ENCODE measurements around the gene SEC16B.
A peak's percentile ranks its signal among the peaks of the same experiment; 100 is the strongest.

SEC16B gene, protein sequence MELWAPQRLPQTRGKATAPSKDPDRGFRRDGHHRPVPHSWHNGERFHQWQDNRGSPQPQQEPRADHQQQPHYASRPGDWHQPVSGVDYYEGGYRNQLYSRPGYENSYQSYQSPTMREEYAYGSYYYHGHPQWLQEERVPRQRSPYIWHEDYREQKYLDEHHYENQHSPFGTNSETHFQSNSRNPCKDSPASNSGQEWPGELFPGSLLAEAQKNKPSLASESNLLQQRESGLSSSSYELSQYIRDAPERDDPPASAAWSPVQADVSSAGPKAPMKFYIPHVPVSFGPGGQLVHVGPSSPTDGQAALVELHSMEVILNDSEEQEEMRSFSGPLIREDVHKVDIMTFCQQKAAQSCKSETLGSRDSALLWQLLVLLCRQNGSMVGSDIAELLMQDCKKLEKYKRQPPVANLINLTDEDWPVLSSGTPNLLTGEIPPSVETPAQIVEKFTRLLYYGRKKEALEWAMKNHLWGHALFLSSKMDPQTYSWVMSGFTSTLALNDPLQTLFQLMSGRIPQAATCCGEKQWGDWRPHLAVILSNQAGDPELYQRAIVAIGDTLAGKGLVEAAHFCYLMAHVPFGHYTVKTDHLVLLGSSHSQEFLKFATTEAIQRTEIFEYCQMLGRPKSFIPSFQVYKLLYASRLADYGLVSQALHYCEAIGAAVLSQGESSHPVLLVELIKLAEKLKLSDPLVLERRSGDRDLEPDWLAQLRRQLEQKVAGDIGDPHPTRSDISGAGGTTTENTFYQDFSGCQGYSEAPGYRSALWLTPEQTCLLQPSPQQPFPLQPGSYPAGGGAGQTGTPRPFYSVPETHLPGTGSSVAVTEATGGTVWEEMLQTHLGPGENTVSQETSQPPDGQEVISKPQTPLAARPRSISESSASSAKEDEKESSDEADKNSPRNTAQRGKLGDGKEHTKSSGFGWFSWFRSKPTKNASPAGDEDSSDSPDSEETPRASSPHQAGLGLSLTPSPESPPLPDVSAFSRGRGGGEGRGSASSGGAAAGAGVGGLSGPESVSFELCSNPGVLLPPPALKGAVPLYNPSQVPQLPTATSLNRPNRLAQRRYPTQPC

DNA sequence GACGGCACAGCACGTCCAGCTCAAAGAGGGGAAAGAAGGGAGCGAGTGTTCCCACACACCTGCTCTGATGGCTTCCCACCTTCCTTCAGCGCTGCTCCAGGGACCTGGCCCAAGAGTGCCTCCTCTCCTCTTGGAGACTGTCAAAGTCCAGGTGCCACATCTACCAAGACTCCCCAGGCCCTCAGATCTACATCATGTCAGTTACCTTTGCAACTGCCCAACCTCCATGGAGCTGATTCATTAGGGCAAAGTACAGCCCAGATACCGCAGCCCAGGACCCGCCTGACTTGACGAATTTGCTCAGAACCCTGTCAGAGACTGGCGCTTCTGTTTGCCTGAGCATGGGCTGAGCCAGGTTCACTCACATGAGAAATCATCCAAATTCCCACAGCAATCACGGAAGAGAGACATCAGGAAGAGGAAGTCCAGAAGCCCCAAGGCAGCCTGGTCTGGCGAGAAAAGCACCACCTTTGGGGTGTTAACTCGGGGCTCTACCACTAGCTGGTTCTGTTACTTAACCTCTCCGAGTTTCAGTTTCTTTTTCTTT is at the start of gene SEC16B:
Gene SEC16B (minus strand): TSS at position 234 of the 547 bp plus-strand sequence. CDS start 2,077 bp downstream, outside the sequence.
- Mint-ChIP-seq H3K4me1 (no peaks in the 10 kb centered on the region), H3K36me3 (no peaks in the 10 kb centered on the region), H3K4me3 (peak within 1 kb of the TSS in 1 of 2 donors; percentile 26)

GRCh38 chr1:178019622-178020021 is 49.8 kb upstream of the SEC16B start:
- Mint-ChIP-seq H3K9me3 (peaks cover 4 to 8% of the 10 kb centered on the region in 2 donors), H3K4me3 (no peak overlapping the region), H3K27me3 (peaks cover 7 to 19% of the 10 kb centered on the region in 2 donors), H3K4me1 (no peaks in the 10 kb centered on the region), H3K27ac (no peak overlapping the region), H3K36me3 (peaks cover 2 to 3% of the 10 kb centered on the region in 2 donors)
- DNase-seq (no peak), ATAC-seq (replicated peaks) (no peak)

More for the DNA sequence above, at the start of gene SEC16B:
- ATAC-seq (replicated peaks) (no peak), DNase-seq (no peak)
- H3K27ac Mint-ChIP-seq = no peak within 1 kb of the TSS
- peaks cover 0 to 7% of the 10 kb centered on the region in 2 donors for H3K27me3 Mint-ChIP-seq
- peaks cover 0 to 2% of the 10 kb centered on the region in 2 donors for H3K9me3 Mint-ChIP-seq

DNA sequence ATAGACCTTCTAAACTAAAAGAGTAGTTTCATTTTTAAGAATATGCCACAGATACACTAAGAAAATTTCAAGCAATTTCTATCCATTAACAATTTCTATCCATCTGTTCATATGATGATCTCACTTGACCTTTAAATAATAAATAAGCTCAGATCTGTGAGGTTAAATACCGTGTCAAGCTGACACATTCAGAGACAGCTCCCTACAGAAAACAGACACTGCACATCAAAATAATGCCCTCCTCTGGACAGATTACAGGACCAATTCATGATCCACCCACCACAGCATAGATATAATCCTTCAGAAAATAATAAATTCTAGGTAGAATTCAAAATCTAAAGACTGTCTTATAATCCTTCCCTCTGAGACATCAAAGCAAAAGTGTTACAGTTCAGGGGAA is 49.4 kb upstream of the SEC16B start:
- Mint-ChIP-seq H3K4me1 (no peaks in the 10 kb centered on the region), H3K9me3 (peaks cover 4 to 8% of the 10 kb centered on the region in 2 donors), H3K36me3 (peaks cover 2 to 3% of the 10 kb centered on the region in 2 donors), H3K27ac (no peak overlapping the region), H3K27me3 (peaks cover 7 to 19% of the 10 kb centered on the region in 2 donors), H3K4me3 (no peak overlapping the region)
- no peak for DNase-seq
- no peak for ATAC-seq (replicated peaks)

- H3K4me3 Mint-ChIP-seq = no peak overlapping the region
- peaks cover 6 to 8% of the 10 kb centered on the region in 2 donors for H3K9me3 Mint-ChIP-seq
- DNase-seq (no peak), ATAC-seq (replicated peaks) (no peak)
- no peak overlapping the region for H3K27ac Mint-ChIP-seq
- H3K36me3 Mint-ChIP-seq = peaks cover 3% of the 10 kb centered on the region in 2 donors
- H3K4me1 Mint-ChIP-seq = no peaks in the 10 kb centered on the region
- peaks cover 16% of the 10 kb centered on the region in 2 donors for H3K27me3 Mint-ChIP-seq
Observed at GRCh38 chr1:178017517-178017916, 47.7 kb upstream of the SEC16B start.

GRCh38 chr1:178011864-178012503 is 42.1 kb upstream of the SEC16B start:
- Mint-ChIP-seq H3K9me3 (peaks cover 0 to 2% of the 10 kb centered on the region in 2 donors), H3K27ac (no peak overlapping the region), H3K36me3 (peaks cover 0 to 2% of the 10 kb centered on the region in 2 donors), H3K4me1 (no peaks in the 10 kb centered on the region), H3K27me3 (peaks cover 4 to 16% of the 10 kb centered on the region in 2 donors), H3K4me3 (no peak overlapping the region)
- DNase-seq (no peak), ATAC-seq (replicated peaks) (no peak)

DNA sequence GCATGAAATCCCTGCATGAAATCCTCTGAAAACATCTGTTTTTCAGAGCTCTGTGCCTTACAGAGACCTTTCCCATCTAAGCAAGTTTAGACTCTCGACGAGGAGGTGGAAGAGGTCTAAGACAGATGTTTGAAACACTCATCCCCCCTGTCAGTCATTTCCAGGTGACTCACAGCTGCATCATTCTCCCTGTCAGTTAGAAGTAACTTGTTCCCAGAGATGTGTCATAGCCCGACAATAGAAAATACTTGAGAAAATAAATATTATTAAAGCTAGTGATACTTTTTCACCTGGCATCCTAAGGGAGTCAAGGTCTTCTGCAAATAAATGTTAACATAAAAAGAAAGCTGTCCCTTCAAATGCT is 41.6 kb upstream of the SEC16B start:
- peaks cover 4 to 16% of the 10 kb centered on the region in 2 donors for H3K27me3 Mint-ChIP-seq
- DNase-seq (no peak), ATAC-seq (replicated peaks) (no peak)
- no peak overlapping the region for H3K27ac Mint-ChIP-seq
- peaks cover 0 to 2% of the 10 kb centered on the region in 2 donors for H3K36me3 Mint-ChIP-seq
- no peaks in the 10 kb centered on the region for H3K4me1 Mint-ChIP-seq
- H3K9me3 Mint-ChIP-seq = peaks cover 0 to 2% of the 10 kb centered on the region in 2 donors
- H3K4me3 Mint-ChIP-seq = no peak overlapping the region

GRCh38 chr1:178010674-178011464 is 41.0 kb upstream of the SEC16B start:
- peaks cover 4 to 16% of the 10 kb centered on the region in 2 donors for H3K27me3 Mint-ChIP-seq
- peaks cover 0 to 2% of the 10 kb centered on the region in 2 donors for H3K36me3 Mint-ChIP-seq
- no peak overlapping the region for H3K4me3 Mint-ChIP-seq
- DNase-seq (no peak), ATAC-seq (replicated peaks) (no peak)
- H3K27ac Mint-ChIP-seq = no peak overlapping the region
- peaks cover 0 to 2% of the 10 kb centered on the region in 2 donors for H3K9me3 Mint-ChIP-seq
- no peaks in the 10 kb centered on the region for H3K4me1 Mint-ChIP-seq

GRCh38 chr1:178006043-178006442 is 36.2 kb upstream of the SEC16B start:
- no peak overlapping the region for H3K27ac Mint-ChIP-seq
- no peak for ATAC-seq (replicated peaks)
- H3K4me3 Mint-ChIP-seq = no peak overlapping the region
- no peak for DNase-seq
- no peaks in the 10 kb centered on the region for H3K36me3 Mint-ChIP-seq
- no peaks in the 10 kb centered on the region for H3K4me1 Mint-ChIP-seq
- no peaks in the 10 kb centered on the region for H3K9me3 Mint-ChIP-seq
- H3K27me3 Mint-ChIP-seq = peaks cover 8 to 17% of the 10 kb centered on the region in 2 donors

GRCh38 chr1:178005450-178005849 is 35.6 kb upstream of the SEC16B start:
- H3K4me1 Mint-ChIP-seq = no peaks in the 10 kb centered on the region
- ATAC-seq (replicated peaks) = no peak
- peaks cover 8 to 17% of the 10 kb centered on the region in 2 donors for H3K27me3 Mint-ChIP-seq
- no peaks in the 10 kb centered on the region for H3K9me3 Mint-ChIP-seq
- no peak for DNase-seq
- H3K4me3 Mint-ChIP-seq = no peak overlapping the region
- H3K27ac Mint-ChIP-seq = no peak overlapping the region
- no peaks in the 10 kb centered on the region for H3K36me3 Mint-ChIP-seq

DNA sequence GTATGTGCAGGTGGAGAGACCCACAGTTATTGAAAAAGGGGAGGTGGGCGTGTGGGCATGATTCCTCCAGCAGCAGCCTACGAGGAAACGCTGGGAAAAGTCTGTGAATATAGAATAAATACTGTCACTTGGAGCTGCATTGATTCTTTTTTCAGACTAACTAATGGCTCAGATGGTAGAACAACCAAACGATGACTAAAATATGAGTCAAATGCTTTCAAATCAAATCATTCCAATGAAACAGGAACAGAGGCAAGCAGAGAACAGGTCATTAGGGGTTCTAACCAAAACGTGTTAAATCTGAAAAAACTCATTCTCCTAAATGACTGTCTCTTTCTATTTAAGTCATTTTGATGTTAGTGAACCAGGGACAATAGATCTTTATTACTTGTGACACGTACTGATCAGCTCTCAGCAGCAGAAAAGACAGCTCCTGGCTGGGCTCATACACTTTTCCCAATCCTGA is 35.1 kb upstream of the SEC16B start:
- H3K4me1 Mint-ChIP-seq = no peaks in the 10 kb centered on the region
- peak; percentile 10 to 53 for ATAC-seq (replicated peaks)
- no peak overlapping the region for H3K27ac Mint-ChIP-seq
- H3K4me3 Mint-ChIP-seq = no peak overlapping the region
- no peaks in the 10 kb centered on the region for H3K36me3 Mint-ChIP-seq
- DNase-seq = no peak
- H3K27me3 Mint-ChIP-seq = peaks cover 8 to 16% of the 10 kb centered on the region in 2 donors
- H3K9me3 Mint-ChIP-seq = no peaks in the 10 kb centered on the region

DNA sequence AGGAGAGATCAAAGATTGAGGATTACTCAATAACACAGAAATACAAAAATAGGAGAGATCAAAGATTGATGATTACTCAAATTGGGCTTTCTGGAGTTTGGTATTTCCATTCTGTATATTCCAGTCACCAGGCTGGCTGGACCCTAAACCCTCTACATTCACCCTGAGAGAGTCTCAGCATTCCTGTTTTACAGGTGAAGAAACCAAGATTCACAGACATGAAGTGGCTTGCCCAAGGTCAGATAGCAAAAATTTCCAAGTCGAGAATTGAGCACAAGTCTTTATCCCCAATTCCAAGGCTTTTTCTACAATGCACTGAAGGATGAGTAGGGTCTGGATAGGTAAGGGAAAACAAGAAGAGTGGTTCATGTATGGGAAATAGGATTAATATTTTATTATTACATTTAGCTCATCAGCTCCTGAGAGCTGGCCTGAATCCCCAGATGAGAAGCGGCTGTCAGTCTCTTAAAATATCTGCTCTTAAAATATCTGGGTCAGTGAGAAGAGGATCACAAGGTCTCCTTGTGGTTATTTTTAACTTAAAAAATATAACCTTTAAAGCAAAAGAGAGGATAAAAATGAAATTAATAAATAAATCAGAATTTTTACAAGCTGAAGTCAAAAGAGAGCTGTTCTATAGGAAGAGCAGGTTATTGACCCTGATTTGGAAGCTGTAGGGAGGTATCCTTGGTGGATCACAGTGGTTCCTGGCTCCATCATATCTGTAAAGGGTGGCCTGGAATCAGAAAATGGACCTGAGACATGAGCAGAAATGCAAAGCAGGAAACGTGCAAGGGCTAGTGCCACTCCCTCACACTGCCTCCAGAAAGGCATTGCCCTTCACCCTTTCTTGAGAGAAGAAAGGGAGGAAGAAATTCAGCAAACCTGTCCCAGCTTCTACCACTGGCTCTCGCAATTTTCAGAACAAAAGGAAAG is 29.1 kb upstream of the SEC16B start:
- no peak overlapping the region for H3K4me3 Mint-ChIP-seq
- no peak overlapping the region for H3K27ac Mint-ChIP-seq

GRCh38 chr1:177996957-177997356 is 27.1 kb upstream of the SEC16B start:
- no peak for DNase-seq
- ATAC-seq (replicated peaks) = no peak
- H3K4me3 Mint-ChIP-seq = no peak overlapping the region
- no peaks in the 10 kb centered on the region for H3K9me3 Mint-ChIP-seq
- no peaks in the 10 kb centered on the region for H3K4me1 Mint-ChIP-seq
- H3K36me3 Mint-ChIP-seq = no peaks in the 10 kb centered on the region
- no peak overlapping the region for H3K27ac Mint-ChIP-seq
- peaks cover 5 to 6% of the 10 kb centered on the region in 2 donors for H3K27me3 Mint-ChIP-seq

More for the DNA sequence above, 29.1 kb upstream of the SEC16B start:
- Mint-ChIP-seq H3K9me3 (no peaks in the 10 kb centered on the region), H3K27me3 (peaks cover 15% of the 10 kb centered on the region in 2 donors), H3K4me1 (no peaks in the 10 kb centered on the region), H3K36me3 (no peaks in the 10 kb centered on the region)
- no peak for DNase-seq
- no peak for ATAC-seq (replicated peaks)

All from stimulated activated naive B cell treated with anti-CD40 and anti-IgM and Interleukin-4, amounts not matched to agents 10 μg/mL and 1 μg/mL and 100 μg/mL, for 72 hours (primary cell).